ENCODE measurements around the gene NSG1. TPM values are rescaled to one million over a fixed set of nuclear protein-coding genes. Genes with fewer than 3 reads are reported as not detected.

The NSG1 gene
- total and polyA plus RNA-seq, 2 donors (not counting 3 experiments of a cell fraction or from before 2014, with no cell fraction given) = 2.0 to 2.9 TPM

- Histone ChIP-seq H3K79me2 (ENCODE audit: control insufficient read depth, insufficient read depth, low read length) (no peaks in the 10 kb centered on the region), H3K36me3 (ENCODE audit: control insufficient read depth in 2 of 2, extremely low read depth in 1 of 2, insufficient read depth in 2 of 2, low read length in 2 of 2) (no peaks in the 10 kb centered on the region), H3K4me3 (replicated peaks in 1 of 3; ENCODE audit: insufficient read depth in 1 of 3, low read depth in 1 of 3, low read length in 3 of 3) (no peak overlapping the region), H3K9ac (replicated peaks; ENCODE audit: extremely low read depth, insufficient read depth, low read length) (no peak overlapping the region), H3K27me3 (ENCODE audit: control insufficient read depth in 2 of 2, insufficient read depth in 2 of 2, low read length in 2 of 2) (peaks cover 13 to 15% of the 10 kb centered on the region in 2 experiments), H3K4me1 (ENCODE audit: control insufficient read depth, extremely low read depth, insufficient read depth, low read length) (no peaks in the 10 kb centered on the region), H4K20me1 (replicated peaks; ENCODE audit: control insufficient read depth, extremely low read depth, insufficient read depth, low read length) (no peaks in the 10 kb centered on the region), H2AFZ (ENCODE audit: low read depth, low read length) (no peak overlapping the region), H3K9me3 (replicated peaks; ENCODE audit: control insufficient read depth, insufficient read depth, low read length) (no peaks in the 10 kb centered on the region), H3K27ac (ENCODE audit: insufficient read depth, low read depth, low read length) (no peak overlapping the region), H3K4me2 (ENCODE audit: insufficient read depth, low read length) (no peak overlapping the region), H3K9me1 (replicated peaks; ENCODE audit: control insufficient read depth, extremely low read depth, insufficient read depth, low read length) (no peaks in the 10 kb centered on the region)
- TF ChIP-seq JUN (IDR thresholded peaks at IDR 0.05; ENCODE audit: borderline replicate concordance, insufficient read depth, insufficient read length, low read depth) (no peak), EZH2 (IDR thresholded peaks at IDR 0.05; ENCODE audit: borderline replicate concordance, low read depth, low read length, severe bottlenecking) (no peak), CTCF (IDR thresholded peaks at IDR 0.05; ENCODE audit: extremely low read depth in 1 of 2, insufficient read depth in 1 of 2, low read depth in 1 of 2, low read length in 2 of 2) (no peak), POLR2A (IDR thresholded peaks at IDR 0.05; ENCODE audit: low read depth, low read length) (no peak), MYC (IDR thresholded peaks at IDR 0.05; ENCODE audit: low read depth, low read length) (no peak), MAX (IDR thresholded peaks at IDR 0.05; ENCODE audit: insufficient read depth, insufficient read length) (no peak), FOS (IDR thresholded peaks at IDR 0.05; ENCODE audit: borderline replicate concordance, insufficient read depth, low read length) (no peak), GATA2 (IDR thresholded peaks at IDR 0.05; ENCODE audit: insufficient read depth, insufficient read length, low read depth, low read length) (no peak)
- ChIA-PET CTCF (interaction anchor here (1.3 kb wide), 1 partner anchor 52 kb away, joined by 3 read pairs; no protein-coding TSS in a partner anchor), POLR2A (no interaction called here)
- BruUV-seq (replicated peaks) = no TSS peak
- no peak for FAIRE-seq
- intact Hi-C loops (cut with micrococcal nuclease) (no loop called here), dilution Hi-C loops (cut with MboI; ENCODE audit: extremely low pct_ligation_motif_present, low sequenced_read_pairs) (no loop called here)
- no peak for DNase-seq (ENCODE audit: low read depth, low spot score)
Observed at GRCh38 chr4:4379540-4380087, 7.3 kb upstream of the NSG1 start.

Data from endothelial cell of umbilical vein (primary cell).